ENCODE measurements around the gene RAVER2.

Gene RAVER2

DNA sequence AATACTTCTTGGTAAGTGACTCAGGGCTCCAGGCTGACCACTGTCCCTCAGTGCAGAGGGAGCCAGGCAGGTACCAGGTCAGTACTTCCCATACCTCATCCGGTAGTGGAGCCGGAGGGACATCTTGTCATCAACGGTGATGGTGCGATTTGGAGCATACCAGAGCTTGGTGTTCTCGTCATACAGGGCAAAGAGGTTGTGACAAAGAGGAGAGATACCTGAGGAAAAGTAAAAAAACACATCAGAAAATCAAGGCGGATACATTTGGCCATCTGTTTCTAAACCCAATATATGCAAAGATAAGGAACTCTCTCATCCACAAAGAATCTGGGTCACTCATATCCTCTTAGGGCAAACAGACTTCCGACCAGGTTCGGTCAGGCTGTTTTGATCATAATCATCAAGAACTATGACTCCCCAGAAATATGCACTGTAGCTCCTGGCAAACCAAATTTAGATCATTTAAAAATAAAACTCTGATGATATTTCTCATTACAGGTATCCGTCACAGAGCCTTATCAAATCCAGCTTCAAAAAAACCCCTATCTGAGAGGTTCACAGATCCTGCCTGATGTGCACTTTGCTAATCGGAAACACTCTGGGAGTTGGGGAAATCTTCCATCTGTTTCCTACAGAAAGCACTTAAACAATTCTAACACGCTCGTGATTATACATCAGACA is 134.2 kb downstream of the RAVER2 start:
- DNase-seq: no peak

DNA sequence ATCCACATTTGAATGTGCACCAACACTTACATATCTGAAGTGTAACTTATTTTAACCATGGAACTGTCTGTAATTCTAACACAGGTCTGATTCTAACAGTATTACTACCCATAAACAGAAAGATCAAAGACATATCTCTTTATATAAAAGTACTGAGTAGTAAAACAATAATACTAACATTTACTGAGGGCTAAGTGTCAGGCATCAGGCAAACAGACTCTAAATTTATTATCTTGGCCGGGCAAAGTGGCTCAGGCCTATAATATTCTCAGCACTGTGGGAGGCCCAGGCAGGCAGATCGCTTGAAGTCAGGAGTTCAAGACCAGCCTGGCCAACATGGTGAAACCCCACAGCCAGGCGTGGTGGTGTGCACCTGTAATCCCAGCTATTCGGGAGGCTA is 135.6 kb downstream of the RAVER2 start:
- DNase-seq: no peak

DNA sequence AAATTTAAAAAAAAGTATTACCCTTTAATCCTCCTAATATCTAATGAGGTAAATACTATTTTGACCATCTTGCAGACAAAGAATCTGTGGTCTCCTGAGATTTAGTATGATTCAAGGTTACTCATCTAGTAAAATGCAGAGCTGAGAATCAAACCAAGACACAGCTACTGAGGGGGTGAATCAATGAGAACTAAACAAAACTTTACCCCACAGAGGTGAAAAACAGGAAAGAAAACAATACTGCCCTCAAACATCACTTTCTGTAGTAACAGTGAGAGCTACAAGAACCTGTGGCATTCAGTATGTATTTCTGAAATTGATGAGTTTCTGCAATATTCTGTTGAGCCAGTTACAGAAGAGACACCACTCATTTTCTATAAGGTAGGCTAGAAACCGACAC is 136.4 kb downstream of the RAVER2 start:
- DNase-seq: no peak
